Adrenal gland (tissue), 12 donors: ENCODE results near the gene SLC4A5. TPM values are rescaled to one million over a fixed set of nuclear protein-coding genes. Genes with fewer than 3 reads are reported as not detected.

ENCODE experiments used
- DNase-seq, 7 donors: peaks; one replicate each; pipeline ENCODE4 v3.0.0-alpha.2; 2019 to 2020
- H3K27ac ChIP-seq, 5 donors: fragments of 200-600 bp; sonication (generic) in 4 of 5; 1 replicate in 3 of 5; 2 replicates in 2 of 5; pipeline versions ENCODE4 v1.5.1 to v1.8.0; 2016 to 2020; ENCODE audit warnings: mild to moderate bottlenecking in 1 of 5
- H3K27me3 ChIP-seq: fragments of 200-600 bp; 2 replicates; pipeline ENCODE4 v1.8.0; 2021
- H3K36me3 ChIP-seq, 2 donors: fragments of 200-600 bp; replicated peaks in 1 of 2; 1 replicate in 1 of 2; 2 replicates in 1 of 2; pipeline versions ENCODE4 v1.5.1 to v1.8.0; 2018 to 2022
- H3K4me1 ChIP-seq, 2 donors: fragments of 200-600 bp; replicated peaks in 1 of 2; 1 replicate in 1 of 2; 2 replicates in 1 of 2; pipeline versions ENCODE4 v1.5.1 to v1.8.0; 2018 to 2021
- H3K4me3 ChIP-seq, 4 donors: fragments of 200-600 bp; sonication (generic) in 3 of 4; one replicate each; pipeline ENCODE4 v1.5.1; 2016 to 2018
- H3K9me3 ChIP-seq, 3 donors: fragments of 200-600 bp; sonication (generic) in 1 of 3; replicated peaks in 1 of 3; 1 replicate in 2 of 3; 2 replicates in 1 of 3; pipeline versions ENCODE4 v1.5.1 to v1.8.0; 2016 to 2021
- CTCF ChIP-seq, 6 experiments: fragments of 450-650 bp in 4 of 6; fragments of 200-600 bp in 2 of 6; sonication (generic) in 1 of 6; IDR thresholded peaks; 1 replicate in 5 of 6; 2 replicates in 1 of 6; pipeline versions ENCODE4 v1.5.1 to v1.8.0; 2016 to 2021; ENCODE audit warnings: antibody characterized with exemption in 6 of 6, mild to moderate bottlenecking in 2 of 6, moderate library complexity in 1 of 6
- POLR2A ChIP-seq, 2 donors: fragments of 450-650 bp; IDR thresholded peaks; one replicate each; pipeline ENCODE4 v1.6.1; 2017; ENCODE audit warnings: antibody characterized with exemption in 2 of 2, mild to moderate bottlenecking in 2 of 2, moderate library complexity in 1 of 2
- WGBS, 4 donors: extraction: QIAGEN DNeasy Blood & Tissue Kit in 2 of 4; methylation state at CpG; one replicate each; pipeline versions ENCODE4 v1.1.5 to v1.1.7; 2013 to 2017; 5-methylcytosine and 5-hydroxymethylcytosine counted together
- intact Hi-C, 2 donors: fragments of 100-400 bp; cut with DNase I; formaldehyde crosslinking; loops; one replicate each; pipeline versions ENCODE4 v1.14.1 to v1.15.0; 2022 to 2023
- polyA plus RNA-seq, 3 donors: library from polyadenylated mRNA; stranded (reverse); fragments of 200-250 nt in 2 of 3; fragments of 350-450 nt in 1 of 3; fragmentation: Illumina TruSeq in 1 of 3; extraction: RNeasy Lipid Tissue Mini Kit (QIAGEN cat#74804) in 1 of 3; gene quantifications; one replicate each; pipeline ENCODE4 v1.2.3, GENCODE V29; 2013 to 2014
- total RNA-seq, 9 donors: library from RNA; depleted of rRNA in 4 of 9; stranded (reverse); fragments of >200 nt in 4 of 9; fragments of 120-200 nt in 1 of 9; fragmentation: NEBNext Ultra II Directional in 1 of 9; extraction: Animal tissue kit (Norgen Biotek cat#: 25700) in 1 of 9; gene quantifications; one replicate each; pipeline versions ENCODE4 v1.1.0 to v1.2.4, GENCODE V29; 2013 to 2023
- donor health status: healthy with polysubstance abuse.
- donor health status: Bipolar disorder and iron deficiency.
- donor health status: DM: yes; HTN: yes; CAD: no.
- donor health status: DM: no; HTN: no; CAD: no.
- donor health status: DM: no; HTN: no; CAD: no.
- donor health status: DM: yes; HTN: yes; CAD: no.

SLC4A5 gene
- total and polyA plus RNA-seq, 12 donors = 0.14 to 2.7 (median 0.74) TPM; not detected in 1

- Histone ChIP-seq H3K4me1 (no peaks in the 10 kb centered on the region), H3K4me3 (no peak overlapping the region), H3K9me3 (no peaks in the 10 kb centered on the region), H3K27me3 (no peaks in the 10 kb centered on the region), H3K27ac (no peak overlapping the region), H3K36me3 (no peaks in the 10 kb centered on the region)
- 84 to 90% (median 87%) methylated on average over 5 to 6 of the region's 6 CpGs for WGBS, 4 donors
- intact Hi-C loops = no loop called here
- TF ChIP-seq POLR2A (IDR thresholded peaks at IDR 0.05) = no peak
- no peak for TF ChIP-seq CTCF (IDR thresholded peaks at IDR 0.05)
- no peak for DNase-seq
Measured at GRCh38 chr2:74293191-74293991, 49.8 kb downstream of the SLC4A5 start.

- 79 to 90% (median 86%) methylated on average over 6 of the region's 6 CpGs for WGBS, 4 donors
- no peaks in the 10 kb centered on the region for H3K36me3 ChIP-seq
- H3K9me3 ChIP-seq = no peaks in the 10 kb centered on the region
- H3K4me1 ChIP-seq = no peaks in the 10 kb centered on the region
- no peak overlapping the region for H3K27ac ChIP-seq
- intact Hi-C loops = no loop called here
- TF ChIP-seq CTCF (IDR thresholded peaks at IDR 0.05) (no peak), POLR2A (IDR thresholded peaks at IDR 0.05) (no peak)
- H3K4me3 ChIP-seq = no peak overlapping the region
- no peak for DNase-seq
- H3K27me3 ChIP-seq = no peaks in the 10 kb centered on the region
Measured at GRCh38 chr2:74292751-74293150, 50.5 kb downstream of the SLC4A5 start.

- Histone ChIP-seq H3K27ac (no peak overlapping the region), H3K9me3 (no peaks in the 10 kb centered on the region), H3K36me3 (no peaks in the 10 kb centered on the region), H3K4me3 (no peak overlapping the region), H3K27me3 (no peaks in the 10 kb centered on the region), H3K4me1 (no peaks in the 10 kb centered on the region)
- no peak for DNase-seq
- intact Hi-C loops = no loop called here
- 91 to 98% (median 95%) methylated on average over 6 of the region's 6 CpGs for WGBS, 4 donors
- no peak for TF ChIP-seq CTCF (IDR thresholded peaks at IDR 0.05)
- no peak for TF ChIP-seq POLR2A (IDR thresholded peaks at IDR 0.05)
Measured at GRCh38 chr2:74291886-74292621, 51.2 kb downstream of the SLC4A5 start.

GRCh38 chr2:74291218-74291544 lies 52.0 kb downstream of the SLC4A5 start:
- DNase-seq = no peak
- no peaks in the 10 kb centered on the region for H3K36me3 ChIP-seq
- intact Hi-C loops = no loop called here
- H3K27me3 ChIP-seq = no peaks in the 10 kb centered on the region
- TF ChIP-seq CTCF (IDR thresholded peaks at IDR 0.05) = no peak
- no peak for TF ChIP-seq POLR2A (IDR thresholded peaks at IDR 0.05)
- H3K27ac ChIP-seq = no peak overlapping the region
- no peaks in the 10 kb centered on the region for H3K4me1 ChIP-seq
- no peaks in the 10 kb centered on the region for H3K9me3 ChIP-seq
- 79 to 89% (median 83%) methylated on average over 2 of the region's 2 CpGs for WGBS, 4 donors
- no peak overlapping the region for H3K4me3 ChIP-seq
